ENCODE results near the gene RNF14.

RNF14 gene

DNA sequence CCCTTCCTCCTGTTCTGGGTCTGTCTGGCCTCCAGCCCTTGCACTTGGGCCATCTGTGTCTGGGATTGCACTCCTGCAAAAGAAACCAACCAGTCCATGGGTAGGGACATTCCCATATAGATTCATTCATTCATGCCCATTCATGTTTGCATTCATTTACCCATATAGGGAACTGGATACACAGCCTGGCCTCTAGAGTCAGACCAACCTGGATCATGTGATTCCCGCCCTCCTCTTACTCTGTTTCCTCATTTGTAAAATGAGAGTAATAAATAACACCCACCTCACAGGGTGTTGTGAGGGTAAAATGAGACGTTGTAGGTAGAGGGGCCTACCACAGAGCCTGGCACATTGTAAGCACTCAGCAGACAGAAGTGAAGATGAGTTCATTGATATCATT is 19.4 kb upstream of the RNF14 start:
- DNase-seq = no peak

GRCh38 chr5:141950207-141951005 is 18.5 kb upstream of the RNF14 start:
- DNase-seq = no peak

DNA sequence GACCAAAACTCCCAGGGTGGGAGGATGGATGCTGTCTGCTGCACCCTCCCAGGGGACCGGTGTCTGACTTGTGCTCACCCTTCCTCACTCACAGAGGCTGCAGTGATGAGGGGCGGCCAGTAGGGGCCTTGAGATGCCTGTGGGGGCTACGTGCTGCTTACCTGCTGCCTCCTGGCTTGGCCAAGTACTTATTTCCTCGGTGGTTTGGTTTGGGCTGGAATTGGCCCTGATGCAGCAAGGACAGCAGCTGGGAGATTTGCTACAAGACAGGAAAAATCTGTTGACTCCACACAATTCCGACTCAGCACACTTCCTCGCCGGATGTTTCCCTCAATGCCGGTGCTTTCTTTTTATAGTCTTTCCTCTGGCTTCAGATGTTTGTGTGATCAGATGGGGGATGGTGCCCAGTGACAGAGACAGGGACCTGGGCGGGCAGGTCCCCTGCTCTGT is 17.5 kb upstream of the RNF14 start:
- DNase-seq = no peak

DNA sequence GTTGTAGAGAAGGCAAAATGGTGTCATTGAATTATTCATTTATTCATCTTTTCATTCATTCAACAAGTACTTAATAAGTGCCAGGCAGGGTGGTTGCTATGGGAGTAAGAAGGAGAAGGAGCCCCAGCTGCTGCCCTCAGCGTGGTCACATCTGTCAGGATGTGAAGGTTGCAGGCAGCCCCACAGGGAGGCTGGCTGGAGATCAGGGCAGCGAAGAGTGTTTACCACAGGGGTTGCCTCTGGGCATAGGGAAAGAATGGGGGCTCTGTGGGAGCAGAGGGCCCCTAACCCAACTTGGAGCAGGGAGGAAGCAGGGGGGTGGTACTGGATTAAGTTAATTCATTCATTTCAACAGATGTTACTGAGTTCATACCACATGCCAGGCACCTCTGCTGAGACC is 16.9 kb upstream of the RNF14 start:
- DNase-seq = no peak

DNA sequence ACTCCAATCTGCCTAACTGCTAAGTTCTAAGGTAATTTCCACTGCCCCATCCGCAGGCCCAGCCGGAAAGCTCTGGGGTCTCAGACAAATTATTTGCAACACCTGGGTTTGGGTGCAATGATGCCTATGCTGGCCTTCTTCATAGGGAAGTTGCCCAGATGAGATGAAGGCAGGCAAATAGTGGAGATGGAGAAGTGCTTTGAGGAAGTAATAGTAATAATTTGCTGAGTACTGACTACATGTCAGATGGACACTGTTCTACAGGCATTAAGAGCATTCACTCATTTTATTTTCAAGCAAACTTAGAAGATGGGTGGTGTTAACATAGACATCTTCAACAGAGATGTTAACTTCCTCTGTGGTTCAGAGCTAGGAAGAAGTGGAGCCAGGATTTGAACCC is 14.7 kb upstream of the RNF14 start:
- DNase-seq = no peak

DNA sequence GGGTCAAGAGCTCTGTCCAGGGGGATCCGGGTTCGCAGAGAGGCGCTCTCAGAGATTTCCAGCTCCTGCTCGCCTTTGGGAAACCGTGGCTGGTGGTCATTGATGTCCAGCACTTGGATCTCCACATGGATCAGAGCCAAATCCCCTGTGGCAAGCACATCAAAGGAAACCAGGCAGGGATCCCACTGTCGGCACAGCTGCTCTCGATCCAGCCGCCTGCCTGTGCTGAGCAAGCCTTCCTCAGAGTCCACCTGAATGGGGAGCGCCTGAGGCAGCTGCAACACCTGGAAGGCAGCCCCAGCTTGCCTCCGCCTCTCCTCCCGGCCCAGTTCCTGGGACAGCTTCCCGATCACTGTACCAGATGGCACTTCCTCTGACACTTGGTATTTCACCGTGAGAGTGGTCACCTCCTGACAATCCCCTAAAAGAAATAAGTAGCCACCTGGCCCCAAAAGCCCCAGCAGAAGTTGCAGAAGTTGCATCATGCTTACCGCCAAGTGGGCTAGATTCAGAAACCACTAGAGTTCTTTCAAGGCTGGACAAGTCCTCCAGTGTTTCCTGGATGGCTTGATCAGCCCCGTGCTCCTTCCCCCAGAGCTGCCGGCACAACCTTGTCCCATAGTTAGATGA is 11.4 kb upstream of the RNF14 start:
- DNase-seq = no peak

DNA sequence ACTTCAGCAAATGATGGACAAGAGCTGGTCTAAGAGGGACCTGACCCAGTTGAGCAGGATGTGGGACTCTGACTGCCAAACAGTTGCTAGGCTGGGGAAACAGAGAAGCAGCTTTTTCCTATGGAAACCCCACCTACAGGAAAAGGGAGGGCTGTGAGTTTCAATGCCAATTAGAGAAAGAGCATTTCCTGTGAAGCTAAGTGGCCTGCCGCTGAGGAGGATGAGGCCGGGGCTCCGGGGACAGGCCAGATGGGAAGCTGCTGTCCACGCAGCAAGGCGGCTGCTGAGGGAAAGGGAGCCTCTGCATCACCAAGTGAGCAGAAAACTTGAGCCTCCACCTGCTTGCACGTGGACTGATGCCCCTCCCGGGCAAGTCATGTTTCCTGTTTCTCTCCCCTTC is 10.8 kb upstream of the RNF14 start, which contains the start of gene PCDH12:
Gene PCDH12, minus strand, starts transcription at position 90 of the 400 bp plus-strand sequence. CDS start 351 bp downstream, outside the sequence.
- DNase-seq = no peak

- DNase-seq = no peak
Measured at GRCh38 chr5:141958546-141959172, 10.2 kb upstream of the RNF14 start.

- no peak for DNase-seq
Measured at GRCh38 chr5:141960018-141960417, 8.9 kb upstream of the RNF14 start.

DNA sequence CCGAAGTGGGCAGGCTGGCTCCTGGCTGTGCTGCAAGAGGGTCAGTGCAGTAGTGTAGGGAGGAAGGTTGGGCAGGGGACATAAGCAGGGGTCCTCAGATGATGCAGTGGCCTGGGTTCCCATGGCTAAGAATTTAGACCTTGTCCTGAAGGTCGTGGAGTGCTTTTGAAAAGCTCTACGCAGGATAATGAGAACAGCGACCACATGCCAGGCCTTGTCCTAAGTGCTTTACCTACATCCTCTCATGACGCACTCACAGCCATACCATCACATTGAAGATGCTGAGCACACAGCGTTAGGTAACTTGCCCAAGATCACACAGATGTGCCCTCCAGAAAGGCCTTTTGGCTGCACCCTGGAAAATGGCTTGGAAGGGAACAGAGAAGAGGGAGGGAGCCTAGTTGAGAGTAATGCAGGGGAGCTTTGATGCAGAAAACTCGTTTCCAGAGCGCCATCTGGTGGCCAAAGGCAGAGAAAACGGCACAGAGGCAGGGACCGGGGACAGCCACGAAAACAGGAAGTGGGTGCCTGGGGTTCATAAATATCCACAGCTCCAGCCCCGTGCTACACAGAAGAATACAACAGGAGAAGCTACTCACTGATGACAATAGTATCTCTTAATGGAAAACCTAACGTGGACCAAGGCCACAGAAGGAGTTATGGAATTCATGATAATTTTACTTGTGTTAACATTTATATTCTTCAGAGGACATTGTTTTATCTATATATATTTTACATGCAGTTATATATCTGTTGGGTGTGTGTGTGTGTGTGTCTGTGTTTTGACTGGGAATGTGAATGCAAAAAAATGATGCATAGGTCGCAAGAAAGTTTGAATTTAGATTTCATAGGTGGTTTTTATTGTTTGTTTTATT is 8.2 kb upstream of the RNF14 start:
- peak; percentile 85 for DNase-seq

DNA sequence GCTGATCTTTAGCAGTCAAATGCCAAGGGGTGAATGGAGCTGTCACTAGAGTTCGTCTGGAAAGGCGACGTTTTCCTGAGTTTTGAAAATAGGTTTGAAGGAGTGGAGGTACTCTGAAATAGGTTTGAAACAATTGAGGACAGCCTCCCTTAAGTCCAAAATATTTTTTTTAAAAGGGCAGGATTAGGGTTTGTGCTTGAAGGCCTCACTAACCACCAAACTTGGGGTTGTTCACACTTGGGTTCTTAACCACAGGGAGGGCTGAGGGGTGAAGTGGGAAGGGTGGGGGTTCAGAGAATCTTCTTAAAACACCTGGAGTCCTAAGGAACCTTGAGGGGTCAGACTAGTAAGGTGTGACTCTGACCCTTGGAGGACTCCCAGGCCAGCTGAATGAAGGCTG is 7.4 kb upstream of the RNF14 start:
- DNase-seq = no peak

DNA sequence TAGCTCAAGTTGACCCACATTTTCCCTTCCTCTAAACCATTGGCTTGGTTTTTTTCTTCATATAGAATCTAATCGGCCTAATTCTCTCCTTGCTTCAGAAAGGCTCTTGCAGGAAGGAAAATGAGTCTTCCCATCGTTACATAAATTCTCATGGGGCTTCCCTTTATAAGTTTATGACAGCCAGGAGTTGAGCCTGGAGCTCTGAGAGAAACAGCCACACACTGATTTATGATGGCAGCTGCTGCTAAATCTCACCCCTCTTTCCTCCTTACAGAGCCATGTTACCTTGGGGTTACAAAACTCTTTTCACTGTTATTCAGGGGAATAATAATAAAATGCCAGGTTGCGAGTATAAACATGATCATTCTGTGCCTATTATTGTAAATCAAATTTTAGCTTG is 5.2 kb upstream of the RNF14 start:
- no peak for DNase-seq

DNA sequence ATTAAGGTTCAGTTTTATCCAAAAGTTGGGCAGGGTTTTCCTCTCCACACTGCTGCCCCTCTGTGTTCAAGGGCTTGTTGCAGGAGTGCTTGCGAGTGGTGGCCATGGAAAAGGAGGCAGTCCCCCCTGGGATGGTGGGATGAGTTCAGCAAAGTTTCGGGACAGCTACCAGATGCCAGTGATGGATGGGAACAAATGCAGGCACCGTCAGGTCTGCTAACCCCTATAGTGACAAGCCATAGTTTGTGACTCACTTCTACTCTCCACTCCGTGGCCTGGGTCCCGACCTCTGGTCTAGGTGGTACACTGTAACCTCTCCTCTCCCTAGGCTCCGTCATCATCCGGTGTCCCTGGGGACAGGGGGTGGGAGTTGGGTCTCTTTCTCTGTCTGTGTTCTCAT is 3.8 kb upstream of the RNF14 start:
- no peak for DNase-seq

DNA sequence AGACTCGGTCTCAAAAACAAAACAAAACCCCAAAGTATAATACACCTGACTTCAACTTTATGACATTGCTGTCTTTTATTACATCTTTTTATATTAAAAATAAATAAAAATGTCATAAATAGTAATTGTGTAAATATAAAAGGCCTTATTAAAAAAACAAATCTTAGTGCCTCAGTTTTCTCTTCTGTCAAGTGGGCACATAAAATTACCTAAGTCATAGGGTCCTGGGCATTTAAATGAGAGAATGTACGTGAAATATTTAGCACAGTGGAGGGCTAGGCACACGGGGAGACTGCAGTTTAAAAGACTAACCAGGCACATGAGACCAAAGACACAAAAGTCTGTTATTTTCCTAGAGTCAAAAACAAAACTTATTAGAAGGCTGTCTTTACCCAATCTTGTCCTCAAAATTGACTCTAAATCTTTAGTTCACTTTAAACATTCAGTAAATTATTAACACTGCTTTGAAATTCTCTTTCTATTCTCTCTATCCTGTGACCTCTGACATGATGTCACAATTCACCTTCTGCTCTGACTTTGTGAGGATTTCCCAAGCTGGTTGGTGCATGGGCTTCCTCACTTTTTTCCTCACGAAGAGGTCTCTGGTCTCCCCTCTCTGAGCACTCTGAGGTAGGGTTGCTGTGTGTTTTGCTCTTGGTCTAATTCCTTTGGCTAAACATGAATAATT is 2.5 kb upstream of the RNF14 start:
- no peak for DNase-seq

DNA sequence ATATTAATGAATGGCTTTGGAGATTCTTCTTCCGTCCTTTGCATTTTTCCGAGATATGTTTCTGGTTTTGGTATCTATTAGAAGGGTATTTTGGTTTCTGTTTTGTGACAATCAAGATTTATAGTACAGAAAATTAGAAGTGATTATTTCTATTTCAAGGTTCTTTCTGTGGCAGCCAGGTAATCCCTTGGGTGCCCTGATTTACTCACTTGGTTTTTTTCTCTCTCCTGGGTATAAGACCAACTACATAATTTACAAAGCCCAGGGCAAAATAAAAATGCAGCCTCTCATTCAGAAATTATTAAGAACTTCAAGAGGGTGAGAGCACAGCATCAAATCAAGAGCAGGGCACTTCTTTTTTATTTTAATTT is 2.0 kb upstream of the RNF14 start:
- no peak for DNase-seq

DNA sequence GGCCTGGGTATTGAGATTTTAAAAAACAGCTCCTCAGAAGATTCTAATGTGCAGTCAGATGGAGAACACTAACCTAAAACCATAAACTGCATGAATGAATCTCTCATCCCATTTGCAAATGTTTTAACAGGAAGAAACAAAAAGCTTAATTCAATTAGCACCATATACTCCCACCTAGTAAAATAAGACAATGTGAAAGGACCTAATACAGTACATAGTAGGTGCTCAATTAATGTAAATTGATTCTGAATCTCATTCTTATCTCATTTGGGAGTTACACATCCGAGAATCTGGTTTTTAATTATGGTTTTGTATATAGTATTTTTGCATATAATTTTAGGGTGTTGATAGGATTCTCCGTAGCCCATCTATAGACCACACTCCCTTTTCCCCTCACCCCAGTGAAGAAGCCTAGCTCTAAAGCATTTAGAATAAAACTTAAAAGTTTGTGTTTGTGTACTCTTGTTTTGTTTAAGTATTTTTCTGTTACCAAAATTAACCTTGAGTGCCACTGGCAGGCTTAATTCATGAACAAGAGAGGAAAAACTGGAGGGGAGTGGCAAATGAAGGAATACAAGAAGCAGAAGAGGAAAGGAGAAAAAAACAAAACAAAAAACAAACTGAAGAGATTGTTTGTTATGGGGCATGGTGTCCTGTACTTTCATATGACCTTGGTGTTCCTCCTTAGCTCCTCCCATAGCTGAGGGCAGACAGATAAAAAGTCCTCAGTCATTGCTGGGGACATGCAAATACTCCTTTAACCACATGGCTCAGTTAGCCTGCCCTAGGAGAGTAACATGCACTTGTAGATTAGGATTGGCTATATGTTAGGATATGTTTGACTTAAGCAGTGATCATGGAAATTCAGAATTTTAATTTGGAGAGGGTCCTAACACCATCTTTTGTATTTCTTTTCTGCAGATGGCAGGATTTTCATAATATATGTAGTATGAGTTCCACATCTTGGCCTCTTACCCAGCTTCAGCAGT is 1.2 kb downstream of the RNF14 start:
- no peak for DNase-seq

DNA sequence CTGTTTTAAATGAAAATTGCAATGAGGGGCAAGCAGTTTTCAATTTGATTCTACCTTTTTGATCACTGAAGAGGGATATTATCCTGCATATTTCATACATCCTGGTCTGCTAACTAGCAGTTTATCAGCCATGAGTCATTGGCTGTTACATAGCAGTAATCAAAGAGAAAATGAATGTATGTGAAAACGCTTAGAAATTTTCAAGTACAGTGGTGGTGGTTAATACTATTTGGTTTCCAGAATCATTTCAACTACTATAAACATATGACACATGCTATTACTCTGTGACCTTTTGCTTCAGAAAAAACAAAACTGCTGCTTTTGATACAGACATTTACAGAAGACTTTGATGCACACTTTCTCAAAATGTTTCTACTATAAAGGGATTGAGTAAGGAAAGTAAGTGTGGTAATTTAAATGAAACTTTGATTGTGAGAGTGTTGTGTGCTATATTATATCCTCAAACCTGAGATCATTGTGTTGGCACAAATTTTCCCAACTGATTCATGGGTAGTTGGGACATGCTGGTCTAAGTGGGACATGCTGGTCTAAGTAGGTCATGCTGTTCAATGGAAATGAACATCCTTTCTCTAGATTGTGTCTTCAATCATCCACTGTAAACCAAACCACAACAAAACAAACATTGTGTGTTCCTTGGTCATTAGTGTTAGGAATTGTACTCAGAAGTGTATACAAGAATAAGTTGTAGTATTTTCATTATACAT is 5.1 kb downstream of the RNF14 start:
- no peak for DNase-seq

GRCh38 chr5:141976176-141976575 is 7.3 kb downstream of the RNF14 start:
- DNase-seq = no peak

- no peak for DNase-seq
Measured at GRCh38 chr5:141978389-141978788, 9.5 kb downstream of the RNF14 start.

GRCh38 chr5:141982626-141983025 is 13.7 kb downstream of the RNF14 start:
- no peak for DNase-seq

DNA sequence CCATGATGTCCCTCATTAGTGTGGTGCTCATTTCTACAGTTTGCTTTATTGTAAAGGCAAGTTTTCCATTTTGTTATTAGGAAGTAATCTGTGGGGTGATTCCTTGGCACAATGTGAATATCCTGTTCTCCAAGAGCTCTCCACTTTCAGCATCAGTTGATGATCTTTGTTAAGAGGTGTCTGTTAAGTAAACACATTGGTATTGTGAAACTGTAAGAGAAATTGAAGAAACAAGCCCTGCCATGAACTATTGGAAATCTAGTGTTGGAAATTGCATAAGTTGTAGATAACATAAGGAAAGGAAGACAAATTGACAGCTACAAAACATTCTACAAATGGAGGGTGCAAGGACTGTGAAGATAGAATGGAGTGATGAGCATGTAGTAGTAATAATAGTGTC is 17.2 kb downstream of the RNF14 start:
- no peak for DNase-seq
